ENCODE measurements around the gene IL19. TPM values are rescaled to one million over a fixed set of nuclear protein-coding genes. Genes with fewer than 3 reads are reported as not detected.

Gene IL19
- total and polyA plus RNA-seq, 9 of the 15 experiments (the other 6 are each of a cell fraction or from before 2014, with no cell fraction given): not detected

- 4% methylated on average over 2 of the region's 2 CpGs for WGBS (ENCODE audit: insufficient coverage, low coverage, missing lambda C conversion rate)
- peak; percentile 76 for TF ChIP-seq REST (IDR thresholded peaks at IDR 0.05; ENCODE audit: borderline replicate concordance)
- no peak for TF ChIP-seq REST (CRISPR knock-in tag; IDR thresholded peaks at IDR 0.05; ENCODE audit: low read depth)
- TF ChIP-seq HMBOX1 (IDR thresholded peaks at IDR 0.05): peak; percentile 21; the same call in 1 of the 2 replicates
- TF ChIP-seq ZSCAN32 (CRISPR knock-in tag; IDR thresholded peaks at IDR 0.05): no peak
- no peak overlapping the region for H3K27ac ChIP-seq (ENCODE audit: extremely low read depth, low read depth, low read length)
- H3K9me3 ChIP-seq (replicated peaks; ENCODE audit: control insufficient read depth, insufficient read depth, low read depth, low read length): no peaks in the 10 kb centered on the region
- ChIA-PET POLR2A (interaction anchor here (0.7 to 1.6 kb wide), 4 partner anchors 10 to 40 kb away, joined by 3 to 8 read pairs (median 5); no protein-coding TSS in a partner anchor), CTCF (ENCODE audit: low intra/inter-chr PET ratio) (no interaction called here)
- in situ Hi-C loops (cut with MboI) (no loop called here), intact Hi-C loops (cut with micrococcal nuclease) (no loop called here)
- no peaks in the 10 kb centered on the region for H3K9me1 ChIP-seq (ENCODE audit: control insufficient read depth, insufficient read depth, low read length)
- H3K27me3 ChIP-seq (ENCODE audit: control insufficient read depth in 2 of 2, insufficient read depth in 2 of 2, low read length in 2 of 2): peaks cover 64 to 71% of the 10 kb centered on the region in 2 experiments
- BruUV-seq (replicated peaks): no TSS peak
- FAIRE-seq: no peak
- H3K4me3 ChIP-seq: no peak overlapping the region
- H3K4me1 ChIP-seq (replicated peaks in 1 of 2; ENCODE audit: control insufficient read depth in 2 of 2, insufficient read depth in 2 of 2, low read length in 2 of 2): no peaks in the 10 kb centered on the region; a peak in 1 of 5 replicates
- no peaks in the 10 kb centered on the region for H3K79me2 ChIP-seq (ENCODE audit: control insufficient read depth, insufficient read depth, low read length)
- no peak for DNase-seq (ENCODE audit: extremely low read depth in 1 of 4, low spot score in 3 of 4)
- ATAC-seq: no peak
- no peak overlapping the region for H2AFZ ChIP-seq (ENCODE audit: low read depth, low read length)
- H3K4me2 ChIP-seq (ENCODE audit: insufficient read depth, low read length): no peak overlapping the region
- no peaks in the 10 kb centered on the region; the same call in none of the 2 replicates for H4K20me1 ChIP-seq (replicated peaks; ENCODE audit: control insufficient read depth, insufficient read depth, low read length)
- no peak overlapping the region for H3K9ac ChIP-seq (ENCODE audit: insufficient read depth in 1 of 2, low read depth in 2 of 2, low read length in 2 of 2)
- H3K36me3 ChIP-seq (ENCODE audit: control insufficient read depth, insufficient read depth, low read length): no peaks in the 10 kb centered on the region
Observed at GRCh38 chr1:206833106-206833680, 62.6 kb downstream of the IL19 start.

Data from K562 (cell line).